Endometrial microvascular endothelial cells (primary cell): Measurements from ENCODE around the gene RTL9. TPM values are rescaled to one million over a fixed set of nuclear protein-coding genes. Genes with fewer than 3 reads are reported as not detected.
"Not testable (repeated sequence)": the region's sequence is repeated elsewhere in the genome, so short reads cannot be mapped to it uniquely, and the experiment has no call there.

Experiments used
- in situ Hi-C: cut with HindIII; loops from 2 replicates; pipeline ENCODE4 v1.10.0; 2017; ENCODE audit warnings: low sequenced_read_pairs, low pct_unique_long_range_greater_than_20kb; ENCODE audit errors: inconsistent ontology term
- total RNA-seq: library from RNA; depleted of rRNA; stranded (reverse); fragments of >200 nt; gene quantifications from one replicate; pipeline ENCODE4 v1.2.3, GENCODE V29; 2015; ENCODE audit errors: inconsistent ontology term

RTL9 gene
- not detected for total RNA-seq

DNA sequence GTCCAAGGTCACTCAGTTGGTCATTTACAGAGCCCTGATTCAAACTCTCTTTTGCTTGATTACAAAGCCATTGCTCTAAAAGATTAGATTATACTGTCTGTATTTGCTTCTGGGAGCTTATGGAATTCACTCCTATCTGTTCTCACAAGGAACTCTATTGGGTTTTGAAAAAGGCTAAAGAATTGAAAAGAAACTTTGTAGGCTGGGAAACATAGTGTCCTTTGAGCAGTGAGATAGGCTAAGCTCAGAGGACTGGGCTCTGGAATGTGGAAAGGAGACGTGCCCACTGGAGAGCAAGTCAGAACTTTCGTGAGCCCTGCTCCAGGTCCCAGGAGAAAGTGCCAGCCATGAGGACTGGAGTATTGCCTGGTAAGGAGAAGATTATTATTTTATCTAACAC, at the start of gene RTL9:
Gene RTL9, plus strand, starts transcription at position 301 of the 400 bp plus-strand sequence. CDS start 91,770 bp downstream, outside the sequence.
- in situ Hi-C loops = no loop called here

DNA sequence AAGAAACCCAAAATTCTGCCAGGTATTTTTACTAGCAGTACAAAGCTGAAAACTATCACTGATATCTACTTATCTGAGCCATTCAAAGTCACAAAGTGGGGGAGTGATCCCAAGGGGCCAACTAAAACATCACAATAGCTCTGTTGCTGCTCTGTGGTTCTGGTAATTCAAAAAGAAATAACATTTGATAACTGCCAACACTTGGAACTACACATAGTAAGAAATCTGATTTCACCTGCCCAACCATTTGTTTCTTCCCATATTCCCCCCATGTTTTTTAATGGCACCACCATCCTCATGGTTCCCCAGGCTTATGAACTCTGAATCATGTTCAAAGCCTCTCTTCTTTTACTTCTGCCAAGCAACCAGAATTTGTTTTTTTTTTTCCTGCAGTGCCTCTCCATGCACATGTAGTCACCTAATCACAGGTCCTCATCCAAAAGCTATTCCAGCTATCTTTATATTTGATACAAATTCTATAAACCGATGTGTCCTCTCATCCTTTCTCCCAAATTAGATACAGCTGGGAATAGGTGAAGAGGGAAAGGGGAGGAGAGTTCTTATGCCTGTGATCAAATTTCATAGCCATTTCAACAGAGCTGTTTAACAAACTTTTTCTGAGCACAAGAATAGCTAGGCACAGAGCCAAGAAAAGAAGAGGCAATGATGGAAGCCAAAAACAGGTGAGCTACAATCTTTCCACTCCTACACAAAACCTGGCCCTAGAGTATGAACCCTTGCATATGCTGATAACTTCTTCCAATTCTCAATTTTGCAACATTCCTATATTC, 48.5 kb upstream of the RTL9 start:
- in situ Hi-C loops = no loop called here

DNA sequence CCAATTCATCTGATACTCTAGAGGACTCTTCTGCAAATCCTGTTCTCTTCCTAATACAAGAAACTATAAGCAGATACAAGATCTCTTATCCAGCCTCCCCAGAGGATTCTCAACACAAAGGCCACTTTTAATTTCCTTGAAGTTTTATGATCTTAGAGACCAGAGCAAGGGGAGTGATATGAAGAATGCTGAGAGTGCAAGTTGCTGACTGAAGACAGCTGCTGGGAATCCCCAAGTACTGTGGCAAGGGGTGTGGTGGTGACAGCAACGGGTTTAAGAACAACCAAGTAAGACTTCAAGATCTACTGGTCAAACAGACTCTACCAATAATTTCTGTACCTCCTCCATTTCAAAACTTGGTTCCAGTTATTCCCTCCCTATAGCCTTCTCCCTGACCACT, 47.8 kb upstream of the RTL9 start:
- in situ Hi-C loops = no loop called here

DNA sequence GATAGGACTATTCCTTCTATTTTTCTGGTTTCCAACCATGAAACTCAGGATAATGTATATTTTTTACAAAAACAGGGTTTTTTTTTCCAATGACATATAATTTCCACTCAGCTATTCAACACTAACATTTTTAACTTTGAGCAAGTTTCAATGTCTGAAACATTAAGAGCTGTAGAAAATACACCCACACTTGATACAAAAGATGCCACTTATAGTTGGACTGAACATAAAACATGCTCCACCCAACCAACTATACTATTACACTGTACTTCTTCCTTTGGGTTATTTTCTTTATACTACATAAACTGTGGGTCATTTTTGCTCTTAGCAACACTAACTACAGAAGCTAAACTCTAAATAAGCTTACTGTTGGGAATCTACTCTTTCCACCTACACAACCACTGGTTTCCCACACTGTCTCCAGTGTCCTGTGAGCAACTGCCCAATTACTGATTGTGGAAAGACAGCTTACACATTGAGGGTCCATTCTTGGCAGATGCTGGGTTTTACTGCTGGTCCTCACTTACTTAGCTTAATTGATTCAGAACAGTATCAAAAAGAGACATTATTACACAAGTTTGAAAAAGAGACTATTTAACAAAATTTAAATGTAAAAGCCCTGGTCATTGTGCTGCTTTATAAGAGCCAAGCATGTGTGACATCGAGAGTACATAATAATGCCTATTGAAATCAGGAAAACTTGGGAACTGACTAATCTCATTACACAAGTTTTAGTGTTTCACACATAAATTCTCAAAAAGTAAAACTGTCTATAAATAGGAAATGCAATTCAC, 47.0 kb upstream of the RTL9 start:
- in situ Hi-C loops = no loop called here

DNA sequence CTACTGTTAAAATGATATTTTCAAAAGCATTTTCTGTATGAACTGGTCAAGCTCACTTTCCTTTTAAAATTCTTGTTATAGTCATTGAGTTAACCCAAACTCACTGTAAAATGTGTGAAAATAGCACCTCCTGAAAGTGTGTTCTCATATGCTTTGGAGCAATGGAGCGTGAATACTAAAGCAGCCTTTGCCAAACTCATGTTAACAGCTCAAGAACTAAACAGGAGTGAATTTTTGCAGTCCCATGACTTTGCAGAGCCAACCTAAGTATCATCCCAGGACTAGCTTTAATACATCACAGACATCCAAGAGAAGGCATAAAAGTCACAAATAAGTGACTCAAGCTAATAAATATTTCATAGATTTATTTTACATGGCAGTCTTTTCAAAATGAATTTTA, 43.1 kb upstream of the RTL9 start:
- in situ Hi-C loops = no loop called here

DNA sequence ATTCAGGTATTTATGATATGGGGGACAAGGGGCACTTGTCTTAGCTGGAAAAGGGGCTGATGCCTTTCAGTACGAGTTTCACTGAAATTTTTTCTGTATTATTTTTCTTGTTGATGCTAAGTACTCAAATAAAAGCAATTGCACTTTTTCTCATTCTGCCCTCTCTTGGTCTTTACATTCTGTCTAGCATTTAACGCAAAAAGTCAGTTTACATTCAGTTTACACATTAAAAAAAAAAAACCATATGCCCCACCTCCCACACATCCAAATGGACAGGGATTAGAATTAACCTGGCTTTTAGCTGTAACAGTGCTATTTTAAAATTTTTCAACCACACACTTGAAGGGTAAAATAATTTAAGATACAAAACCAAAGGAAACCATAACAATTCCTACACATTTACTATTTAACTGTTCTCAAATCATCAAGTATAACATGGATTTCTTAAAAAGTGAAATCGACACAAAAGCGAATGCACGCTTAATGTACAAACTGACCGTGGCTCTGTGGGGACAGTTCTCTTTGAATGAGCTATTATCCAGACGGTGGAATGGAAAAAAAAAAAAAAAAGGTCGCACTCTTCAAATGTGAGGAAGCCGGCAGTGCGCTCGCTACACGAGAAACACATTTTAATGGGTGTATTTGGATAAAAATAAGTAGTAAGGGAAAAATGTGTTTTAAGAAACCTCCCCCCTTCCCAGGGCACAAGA, 42.1 kb upstream of the RTL9 start:
- in situ Hi-C loops = no loop called here

DNA sequence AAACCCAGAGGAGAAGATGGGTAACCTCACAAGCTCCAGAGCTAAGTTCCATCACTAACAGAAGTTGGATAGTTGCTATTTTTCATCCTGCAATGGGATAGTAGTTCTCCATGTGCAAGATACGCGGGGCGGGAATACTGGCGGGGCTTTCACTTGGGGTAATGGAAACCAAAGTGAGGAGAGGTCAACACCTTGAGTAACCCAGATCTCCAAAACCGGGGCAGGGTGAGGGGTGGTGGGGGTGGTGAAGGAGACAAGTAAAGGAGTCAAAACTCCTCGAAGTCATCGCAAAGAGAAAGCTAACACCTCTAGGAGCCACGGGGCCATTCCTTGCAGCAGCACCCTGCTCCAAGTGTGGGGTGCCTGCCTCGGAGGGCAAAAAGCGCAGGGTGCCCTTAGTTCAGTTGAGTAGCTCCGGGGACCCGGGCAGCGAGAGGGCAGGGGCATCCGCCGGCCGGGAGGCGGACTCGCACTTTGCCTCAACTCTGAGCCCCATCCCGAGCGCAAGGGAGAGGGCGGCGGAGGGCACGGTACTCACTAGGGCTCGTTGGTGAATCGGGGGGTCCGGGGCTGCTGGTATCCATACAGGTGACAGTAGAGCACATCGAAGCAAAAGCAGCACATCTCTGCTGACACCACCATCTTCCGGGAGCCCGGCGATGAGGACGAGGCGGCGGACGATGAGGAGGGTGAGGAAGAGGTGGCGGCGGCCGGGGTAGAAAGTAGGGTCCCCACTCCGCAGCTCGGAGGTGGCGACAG, 41.4 kb upstream of the RTL9 start:
- in situ Hi-C loops = no loop called here

DNA sequence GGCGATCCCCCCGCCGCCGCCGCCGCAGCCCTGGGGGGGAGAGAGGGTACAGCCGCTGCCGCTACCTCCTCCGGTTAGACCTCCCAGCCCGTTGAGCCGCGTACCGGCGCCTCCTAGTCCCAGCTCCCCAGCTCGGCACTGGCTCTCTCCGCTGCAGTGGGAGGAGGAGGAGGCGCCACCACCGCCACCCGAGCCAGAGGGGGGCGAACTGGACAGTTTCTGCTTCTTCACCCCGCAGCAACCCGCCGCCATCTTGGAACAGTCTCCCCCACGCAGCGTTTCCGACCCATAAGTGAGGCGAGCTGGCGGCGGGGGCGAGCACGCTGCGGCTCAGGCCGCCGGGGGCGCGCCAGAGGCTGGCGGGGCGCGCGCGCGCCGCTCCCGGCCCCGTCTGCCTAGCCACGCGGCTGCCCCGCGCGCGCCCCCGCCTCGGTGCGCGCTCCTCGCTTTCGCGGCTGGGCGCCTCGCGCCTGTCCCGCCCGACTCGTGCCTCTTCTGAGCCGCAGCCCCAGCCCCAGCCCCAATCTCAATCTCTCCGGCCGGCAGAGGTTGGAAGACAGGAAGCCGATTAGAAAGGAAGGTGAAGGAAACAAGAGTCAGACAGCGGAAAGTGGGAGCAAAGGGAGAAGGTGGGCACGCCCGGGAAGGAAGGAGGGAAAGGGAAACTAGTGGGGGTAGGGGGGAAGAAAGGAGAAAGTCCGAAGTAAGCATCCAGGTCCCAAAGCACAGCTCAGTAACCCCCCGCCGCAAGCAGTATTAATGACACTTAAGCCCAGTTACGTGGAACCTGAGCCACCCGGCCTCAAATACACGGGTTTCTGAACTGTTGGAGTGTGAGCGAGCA, 40.6 kb upstream of the RTL9 start, which contains the start of gene AMMECR1:
Gene AMMECR1, minus strand, starts transcription at position 266 of the 844 bp plus-strand sequence. Its CDS starts 14 bp downstream, at position 252.
- in situ Hi-C loops = no loop called here

DNA sequence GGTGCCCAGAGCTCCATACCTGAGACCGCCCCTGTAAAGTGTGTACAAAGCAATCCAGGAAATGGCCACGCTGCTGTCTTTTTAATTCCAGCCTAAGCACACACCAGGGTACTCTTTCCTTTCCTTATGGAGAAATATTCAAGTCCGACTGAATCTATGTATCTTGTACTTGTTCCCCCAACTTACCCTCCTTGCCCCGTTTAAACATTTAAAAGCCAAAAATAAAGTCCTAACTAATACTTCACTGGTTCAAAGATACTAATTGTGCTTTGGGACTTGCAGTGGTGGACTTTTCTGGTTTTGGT, 40.0 kb upstream of the RTL9 start:
- in situ Hi-C loops = no loop called here

DNA sequence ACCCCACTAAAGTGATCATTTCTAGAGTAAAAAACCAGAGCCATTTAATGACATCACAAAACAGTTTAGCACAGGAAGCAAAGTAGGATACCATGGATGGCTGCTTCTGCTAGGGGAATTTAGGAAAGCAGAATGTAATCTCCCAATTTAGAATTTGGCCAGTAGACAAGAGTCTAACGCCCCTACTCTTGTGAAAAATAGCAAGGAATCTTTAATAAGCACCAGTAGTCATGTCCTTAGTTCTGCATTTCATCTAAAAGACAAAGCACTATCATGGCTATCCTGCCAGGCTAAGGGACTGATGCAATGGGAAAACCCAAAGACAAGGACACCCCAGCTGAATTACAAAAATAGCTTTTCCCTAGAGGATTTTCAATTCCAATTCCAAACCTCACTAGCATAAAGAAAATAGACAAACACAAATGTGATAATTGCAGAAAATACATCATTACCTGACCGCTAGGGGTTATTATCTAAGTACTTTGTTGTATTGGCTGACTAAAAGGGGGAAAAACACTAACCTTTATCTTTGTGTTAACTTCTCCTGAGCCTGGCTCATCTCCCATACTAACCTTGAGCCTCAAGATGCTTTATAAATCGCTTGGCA, 38.2 kb upstream of the RTL9 start:
- in situ Hi-C loops = no loop called here

DNA sequence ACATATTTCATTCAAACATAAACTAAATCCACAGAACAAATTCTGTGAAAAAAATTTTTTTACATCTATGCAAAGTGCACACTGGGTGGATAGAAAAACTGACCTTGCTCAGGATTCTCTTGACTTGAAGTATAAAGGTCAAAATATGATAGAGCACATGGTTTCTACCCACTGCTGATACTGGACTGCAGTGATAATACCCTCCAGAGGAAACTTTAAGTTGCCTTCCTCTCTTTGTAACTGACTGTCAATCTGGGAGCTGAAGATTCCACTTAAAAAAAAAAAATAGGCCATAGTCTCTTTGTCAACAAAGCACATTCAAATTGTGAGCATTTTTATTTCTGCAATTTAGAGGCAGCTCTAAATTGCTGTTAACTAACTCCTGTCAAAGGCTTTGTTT, 37.6 kb upstream of the RTL9 start:
- in situ Hi-C loops = no loop called here

DNA sequence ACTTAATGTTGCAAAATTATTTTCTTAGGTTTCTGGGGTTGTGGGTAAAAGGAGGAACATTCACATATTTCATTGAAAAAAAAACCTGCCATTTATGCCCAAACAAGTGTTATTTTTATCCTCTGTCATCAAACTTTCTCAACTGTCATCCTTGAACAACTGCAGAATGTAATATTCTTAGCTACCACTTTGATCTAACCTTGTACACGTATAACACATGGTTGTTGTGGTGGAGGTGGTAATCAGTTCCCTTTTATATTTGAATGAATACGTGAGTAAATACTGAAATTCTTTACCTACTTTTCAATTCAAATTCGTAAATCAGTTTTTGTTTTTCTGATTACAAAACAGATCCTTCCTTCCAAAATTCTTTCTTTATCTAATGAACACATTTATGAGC, 37.0 kb upstream of the RTL9 start:
- in situ Hi-C loops = no loop called here

DNA sequence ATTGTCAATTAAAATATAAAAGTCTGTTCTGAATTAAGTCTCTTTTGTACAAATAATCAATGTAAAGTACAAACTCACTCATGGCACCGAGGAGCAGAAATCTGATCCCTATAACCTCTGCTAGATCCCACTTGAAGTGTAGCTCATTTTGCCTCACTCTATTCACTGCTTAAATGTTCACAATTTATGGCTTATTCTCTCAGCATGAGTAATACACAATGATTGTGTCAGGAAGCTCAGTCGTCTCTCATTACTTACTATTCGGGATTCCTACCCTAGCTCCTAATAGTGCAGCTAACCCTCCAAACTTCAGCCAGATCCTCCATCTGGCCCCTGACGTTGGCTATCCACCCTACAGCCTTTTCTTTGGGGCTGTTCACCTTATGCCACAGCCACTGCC, 36.0 kb upstream of the RTL9 start:
- in situ Hi-C loops = no loop called here

DNA sequence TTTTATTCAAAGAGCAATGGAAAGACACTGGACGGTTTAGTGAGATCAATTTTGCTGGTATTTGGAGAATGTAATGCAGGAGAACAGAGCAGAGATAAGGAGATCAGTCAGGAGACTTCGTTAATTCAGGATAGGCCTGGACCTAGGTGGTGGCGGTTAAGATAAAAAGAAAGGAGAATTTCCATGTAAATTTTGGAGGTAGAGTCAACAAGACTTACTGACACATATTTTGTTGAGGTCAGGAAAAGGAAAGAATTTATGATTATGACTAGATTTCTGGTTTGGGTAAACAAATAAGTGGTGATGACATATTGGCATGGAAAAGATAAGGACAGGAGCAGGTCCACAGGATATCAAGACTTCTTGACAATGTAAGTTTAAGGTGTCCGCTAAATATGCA, 31.9 kb upstream of the RTL9 start:
- in situ Hi-C loops = no loop called here

DNA sequence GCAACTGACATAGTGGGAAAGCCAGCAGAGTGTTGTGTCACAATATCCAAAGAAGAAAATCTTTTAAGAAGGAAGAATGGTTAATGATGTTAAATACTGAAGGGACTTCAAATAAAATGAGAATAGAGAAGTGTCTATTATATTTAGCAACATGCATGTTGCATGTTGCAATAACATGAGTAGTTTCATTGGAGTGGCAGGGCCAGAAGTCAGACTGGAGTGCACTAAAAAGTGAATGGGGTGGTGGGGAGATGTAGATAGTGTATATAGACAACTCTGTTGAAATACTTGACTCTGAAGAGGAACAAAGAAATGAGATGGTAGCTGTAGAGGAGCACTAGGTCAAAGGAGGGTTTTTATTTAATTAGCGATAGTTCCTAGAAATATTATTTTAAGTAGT, 31.3 kb upstream of the RTL9 start:
- in situ Hi-C loops = no loop called here

DNA sequence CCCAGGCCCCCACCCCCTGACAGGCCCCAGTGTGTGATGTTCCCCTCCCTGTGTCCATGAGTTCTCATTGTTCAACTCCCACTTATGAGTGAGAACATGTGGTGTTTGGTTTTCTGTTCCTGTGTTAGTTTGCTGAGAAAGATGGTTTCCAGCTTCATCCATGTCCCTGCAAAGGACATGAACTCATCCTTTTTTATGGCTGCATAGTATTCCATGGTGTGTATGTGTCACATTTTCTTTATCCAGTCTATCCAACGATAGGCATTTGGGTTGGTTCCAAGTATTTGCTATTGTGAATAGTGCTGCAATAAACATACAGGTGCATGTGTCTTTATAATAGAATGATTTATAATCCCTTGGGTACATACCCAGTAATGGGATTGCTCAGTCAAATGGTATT, 30.0 kb upstream of the RTL9 start:
- in situ Hi-C loops = not testable (repeated sequence)

DNA sequence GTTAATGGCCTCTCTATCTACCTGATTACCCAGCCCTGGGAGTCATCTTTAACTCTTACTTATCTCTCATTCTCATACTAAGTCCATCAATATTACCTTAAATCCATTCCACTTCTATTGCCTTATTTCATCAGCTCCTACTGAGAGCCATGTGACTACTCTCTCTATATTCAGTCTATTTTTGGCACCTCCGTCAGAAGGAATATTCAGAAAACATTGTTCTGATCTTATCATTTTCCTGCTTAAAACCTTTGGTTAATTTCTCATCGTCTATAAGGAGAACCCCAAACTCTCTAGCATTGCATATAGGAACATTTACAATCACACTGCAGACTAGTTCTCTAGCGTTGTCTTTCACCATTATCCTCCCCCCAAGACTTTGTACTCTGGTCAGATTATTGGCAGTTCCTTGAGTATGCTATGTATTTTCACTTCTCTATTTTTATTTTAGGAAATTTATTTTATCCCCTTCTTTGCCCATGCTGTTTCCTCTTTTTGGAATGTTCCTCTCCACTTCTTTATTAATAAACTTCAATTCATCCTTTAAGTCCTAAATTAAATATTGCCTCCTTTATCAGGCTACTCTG, 27.1 kb upstream of the RTL9 start:
- in situ Hi-C loops = no loop called here
